ENCODE results near the gene HOXA10.

Gene HOXA10

GRCh38 chr7:27193335-27194001 lies 19.3 kb upstream of the HOXA10 start:
- DNase-seq (ENCODE audit: low read depth): no peak
- H3K4me3 ChIP-seq (ENCODE audit: low read depth, low read length): no peak overlapping the region
- no peak for TF ChIP-seq CTCF (IDR thresholded peaks at IDR 0.05; ENCODE audit: insufficient read depth, low read depth, low read length, missing control alignments)

- peak overlapping the region; percentile 12; the same call in 1 of the 2 replicates for H3K4me3 ChIP-seq (ENCODE audit: low read depth, low read length)
- DNase-seq (ENCODE audit: low read depth): no peak
- TF ChIP-seq CTCF (IDR thresholded peaks at IDR 0.05; ENCODE audit: insufficient read depth, low read depth, low read length, missing control alignments): no peak
These were observed 18.6 kb upstream of the HOXA10 start for GRCh38 chr7:27192546-27193334.

- H3K4me3 ChIP-seq (ENCODE audit: low read depth, low read length): no peak overlapping the region
- no peak for DNase-seq (ENCODE audit: low read depth)
- TF ChIP-seq CTCF (IDR thresholded peaks at IDR 0.05; ENCODE audit: insufficient read depth, low read depth, low read length, missing control alignments): no peak
These were observed 17.9 kb upstream of the HOXA10 start for GRCh38 chr7:27191833-27192545.

GRCh38 chr7:27191161-27191731 lies 17.1 kb upstream of the HOXA10 start:
- no peak overlapping the region for H3K4me3 ChIP-seq (ENCODE audit: low read depth, low read length)
- TF ChIP-seq CTCF (IDR thresholded peaks at IDR 0.05; ENCODE audit: insufficient read depth, low read depth, low read length, missing control alignments): no peak
- DNase-seq (ENCODE audit: low read depth): no peak

GRCh38 chr7:27189997-27190748 lies 16.1 kb upstream of the HOXA10 start:
- no peak for DNase-seq (ENCODE audit: low read depth)
- H3K4me3 ChIP-seq (ENCODE audit: low read depth, low read length): no peak overlapping the region
- no peak for TF ChIP-seq CTCF (IDR thresholded peaks at IDR 0.05; ENCODE audit: insufficient read depth, low read depth, low read length, missing control alignments)

- no peak for DNase-seq (ENCODE audit: low read depth)
- TF ChIP-seq CTCF (IDR thresholded peaks at IDR 0.05; ENCODE audit: insufficient read depth, low read depth, low read length, missing control alignments): no peak
- no peak overlapping the region for H3K4me3 ChIP-seq (ENCODE audit: low read depth, low read length)
These were observed 15.3 kb upstream of the HOXA10 start for GRCh38 chr7:27189295-27189996.

All from GM12865 (cell line).